COR-L47 (cell line): ENCODE results near the gene RER1.

Experiments used
- DNase-seq: peaks from one replicate; lab custom pipeline; 2025; lab: John Stamatoyannopoulos, UW

Gene RER1

GRCh38 chr1:2353551-2354438 is 37.8 kb upstream of the RER1 start:
- no peak for DNase-seq

DNA sequence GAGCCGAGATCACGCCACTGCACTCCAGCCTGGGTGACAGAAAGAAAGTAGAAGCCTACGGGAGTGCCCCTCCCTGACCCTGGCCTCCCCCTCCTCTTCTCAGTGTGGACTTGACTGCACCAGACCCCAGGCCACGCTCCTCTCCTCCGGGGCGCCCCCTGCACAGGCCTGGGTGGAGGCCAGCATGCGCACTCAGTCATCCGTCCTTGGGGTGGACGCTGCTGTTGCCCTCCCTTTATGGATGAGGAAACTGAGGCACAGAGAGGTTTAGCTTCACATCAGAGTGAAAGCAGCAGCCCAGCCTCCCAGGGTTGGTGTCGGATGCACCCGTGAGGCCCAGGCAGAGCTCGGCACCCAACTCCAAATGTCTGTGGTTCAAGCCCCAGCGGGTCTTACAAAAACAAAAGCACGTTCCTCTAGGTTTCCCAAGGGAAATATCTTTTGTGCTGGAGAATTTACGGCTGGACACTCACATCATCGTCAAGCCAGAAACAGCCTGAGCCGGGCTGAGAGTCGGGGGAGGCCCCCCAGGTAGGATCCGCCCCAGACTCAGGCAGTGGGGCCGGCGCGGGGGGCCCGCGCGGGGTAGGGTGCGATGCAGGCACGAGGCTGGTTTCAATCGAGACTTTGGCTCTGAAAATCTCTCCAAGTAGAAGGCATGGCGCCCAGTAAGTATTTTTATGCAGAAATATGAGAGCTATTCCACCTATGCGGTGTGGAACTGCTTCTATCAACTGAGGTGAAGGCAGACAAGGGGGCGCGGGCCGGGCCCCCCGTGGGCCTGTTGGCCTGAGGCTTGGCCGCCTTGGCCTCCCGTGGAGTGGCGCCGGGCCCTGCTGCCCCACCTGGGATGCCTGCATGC is 36.9 kb upstream of the RER1 start:
- DNase-seq = no peak

DNA sequence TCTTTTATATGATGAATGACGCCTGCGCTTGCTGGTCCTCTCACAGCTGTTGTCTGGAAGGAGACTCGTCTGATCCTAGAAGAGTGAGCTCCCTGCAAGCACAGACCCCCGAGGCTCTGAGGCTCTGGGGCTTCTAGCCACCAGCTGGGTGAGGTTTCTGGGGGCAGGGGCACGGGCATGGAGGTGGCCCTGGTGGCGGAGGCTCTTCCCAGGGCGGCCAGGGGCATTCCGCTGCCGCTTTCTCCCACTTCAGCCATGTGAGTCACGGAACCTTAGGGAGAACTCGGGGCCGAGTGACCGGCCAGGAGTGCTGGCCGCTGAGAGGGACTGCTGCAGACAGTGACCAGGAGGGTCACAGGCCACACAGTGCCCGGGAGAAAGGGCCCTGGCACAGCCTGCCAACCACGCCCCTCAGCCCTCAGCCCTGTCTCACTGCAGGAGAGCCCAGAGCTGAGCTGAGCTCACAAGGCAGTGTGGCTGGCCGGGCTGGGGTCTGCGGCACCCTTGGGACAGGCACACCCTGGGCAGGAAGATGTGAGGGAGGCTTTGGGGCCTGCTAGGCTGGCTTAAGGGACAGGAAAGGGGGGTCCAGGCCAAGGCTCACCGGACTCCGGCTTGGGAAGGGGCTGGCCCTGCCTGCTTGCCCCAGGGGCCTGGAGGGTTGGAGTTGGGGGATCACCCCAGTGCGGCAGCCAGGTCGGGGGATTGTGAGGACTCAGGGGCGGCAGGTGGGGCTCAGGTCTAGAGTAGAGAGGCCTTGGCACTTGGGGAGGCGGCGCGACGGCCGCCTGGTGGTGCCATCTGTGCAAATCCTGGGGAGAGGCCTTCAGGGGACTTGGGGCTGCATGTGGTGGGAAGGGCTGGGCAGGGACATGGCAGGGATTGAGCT is 36.0 kb upstream of the RER1 start:
- no peak for DNase-seq

DNA sequence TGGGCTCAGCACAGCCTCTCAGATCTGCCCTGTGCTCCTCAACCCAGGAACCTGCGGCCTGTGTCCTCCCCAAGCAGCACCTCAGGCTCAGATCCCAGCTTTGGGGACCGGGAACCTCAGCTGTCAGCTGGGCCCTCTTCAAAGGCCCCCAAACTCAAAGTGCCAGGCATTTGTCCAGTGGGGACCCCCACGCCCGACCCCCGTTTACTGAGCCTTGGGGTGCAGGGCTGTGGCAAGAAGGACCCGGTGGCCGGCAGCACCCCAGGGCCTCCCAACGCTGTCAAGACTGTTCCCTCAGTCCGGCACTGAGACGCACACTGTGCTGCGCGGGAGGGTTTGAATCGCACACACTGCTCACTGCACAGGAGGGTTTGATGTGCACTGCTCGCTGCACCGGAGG is 35.2 kb upstream of the RER1 start:
- DNase-seq = no peak

DNA sequence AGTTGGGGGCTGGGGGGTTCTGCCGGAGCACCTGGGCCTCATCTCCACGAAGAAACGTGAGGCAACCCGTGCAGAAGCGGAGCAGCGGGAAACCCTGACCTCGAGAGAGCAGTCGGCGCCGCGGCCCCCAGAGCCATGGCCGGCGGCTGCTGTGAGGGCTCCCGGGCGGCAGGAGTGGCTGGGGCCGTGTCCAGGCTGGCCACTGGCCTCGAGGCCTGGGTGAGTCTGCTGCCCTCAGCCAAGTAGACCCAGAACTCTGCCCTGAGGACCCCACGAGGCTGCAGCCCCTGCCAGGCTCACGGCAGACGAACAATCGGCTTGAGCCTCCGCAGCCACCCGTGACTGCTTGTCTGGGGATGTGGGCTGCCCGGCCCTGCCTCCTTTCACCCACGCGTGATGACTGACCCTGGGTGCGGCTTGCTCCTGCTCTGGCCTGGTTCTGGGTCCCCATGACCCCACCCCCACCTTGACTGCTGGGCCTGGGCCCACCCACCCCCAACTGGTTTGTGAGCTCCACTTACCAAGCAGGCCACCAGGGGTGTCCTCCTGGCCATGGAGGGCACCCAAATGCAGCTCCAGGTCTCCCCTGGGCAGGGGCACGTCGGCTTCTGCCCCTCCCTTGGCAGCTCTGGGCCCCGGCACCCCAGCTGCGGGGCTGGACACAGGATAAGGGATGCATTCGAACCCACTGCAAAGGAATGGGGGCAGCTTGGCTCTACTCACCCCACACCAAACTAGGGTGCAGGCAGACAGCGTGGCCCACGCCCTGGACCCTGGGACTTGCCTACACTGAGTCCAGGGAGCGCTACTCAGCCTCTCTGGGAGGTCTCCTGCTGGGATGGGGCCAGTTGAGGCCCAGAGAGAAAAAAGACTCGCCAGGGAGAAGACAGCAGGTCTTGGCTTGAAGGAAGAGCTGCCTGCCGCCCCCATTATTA is 34.5 kb upstream of the RER1 start:
- DNase-seq = no peak

DNA sequence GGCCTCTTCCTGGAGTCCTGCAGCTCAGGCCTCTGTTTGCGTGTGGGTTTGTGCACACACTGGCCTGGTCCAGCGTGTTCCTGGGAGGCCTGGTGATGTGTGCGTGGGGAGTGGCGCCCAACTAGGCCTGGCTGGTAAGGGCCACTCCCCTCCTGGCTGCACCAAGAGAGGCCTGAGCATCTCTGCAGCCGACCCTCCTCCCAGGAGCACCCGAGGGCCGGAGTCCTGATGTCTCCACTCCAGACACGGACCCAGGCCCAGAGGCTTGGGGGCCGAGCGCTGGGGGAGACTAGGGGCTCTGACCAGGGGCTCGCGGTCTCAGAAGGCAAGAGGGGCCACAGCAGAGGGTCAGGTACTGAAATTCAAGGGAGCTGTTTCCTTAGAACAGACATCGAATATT is 33.6 kb upstream of the RER1 start:
- DNase-seq = no peak

DNA sequence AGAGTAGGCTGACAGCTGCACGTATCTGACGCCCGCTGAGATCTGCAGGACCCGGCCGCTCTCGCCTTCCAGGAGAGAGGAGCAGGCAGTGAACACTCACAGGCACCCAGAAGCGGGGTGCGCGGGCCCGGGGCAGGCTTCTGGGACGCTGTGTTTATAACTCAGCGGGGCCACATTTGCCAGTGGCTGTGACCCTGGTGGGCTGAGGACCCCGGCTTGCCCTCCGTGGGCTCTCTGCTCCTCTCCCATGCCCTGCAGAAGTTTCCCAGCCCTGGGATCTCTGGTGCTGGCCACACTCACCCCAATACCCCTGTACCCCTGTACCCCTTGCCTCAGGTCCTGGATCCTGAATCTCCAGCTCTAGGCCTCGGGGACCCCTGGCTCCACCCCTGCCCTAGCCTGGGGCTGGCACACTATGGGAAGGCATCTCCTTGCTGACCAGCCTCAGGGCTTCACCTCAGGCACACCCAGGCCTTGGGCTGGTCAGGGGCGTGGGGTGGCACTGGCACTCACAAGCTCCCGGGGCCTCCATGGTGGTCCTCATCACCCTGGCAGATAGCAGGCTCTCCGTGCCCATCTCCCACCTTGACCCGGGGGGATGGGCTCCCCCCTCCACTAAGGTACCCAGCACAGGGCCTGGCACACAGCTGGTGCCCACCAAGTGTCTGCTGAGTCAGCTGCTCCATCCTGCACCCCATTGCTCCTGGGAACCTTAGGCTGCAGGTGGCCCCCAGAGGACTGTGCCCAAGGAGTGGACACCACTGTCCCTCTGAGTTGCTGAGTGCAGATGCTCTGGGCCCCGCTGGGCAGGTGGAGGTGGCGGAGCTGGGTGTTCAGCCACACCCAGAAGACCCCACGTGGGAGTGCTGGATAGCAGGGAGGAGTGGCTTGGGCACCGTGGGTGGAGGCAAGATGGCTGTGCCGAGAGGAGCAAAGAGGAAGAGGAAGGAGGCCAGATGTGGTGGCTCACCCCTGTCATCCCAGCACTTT is 32.7 kb upstream of the RER1 start:
- DNase-seq = no peak

- DNase-seq = no peak
Observed at GRCh38 chr1:2360588-2361364, 30.9 kb upstream of the RER1 start.

DNA sequence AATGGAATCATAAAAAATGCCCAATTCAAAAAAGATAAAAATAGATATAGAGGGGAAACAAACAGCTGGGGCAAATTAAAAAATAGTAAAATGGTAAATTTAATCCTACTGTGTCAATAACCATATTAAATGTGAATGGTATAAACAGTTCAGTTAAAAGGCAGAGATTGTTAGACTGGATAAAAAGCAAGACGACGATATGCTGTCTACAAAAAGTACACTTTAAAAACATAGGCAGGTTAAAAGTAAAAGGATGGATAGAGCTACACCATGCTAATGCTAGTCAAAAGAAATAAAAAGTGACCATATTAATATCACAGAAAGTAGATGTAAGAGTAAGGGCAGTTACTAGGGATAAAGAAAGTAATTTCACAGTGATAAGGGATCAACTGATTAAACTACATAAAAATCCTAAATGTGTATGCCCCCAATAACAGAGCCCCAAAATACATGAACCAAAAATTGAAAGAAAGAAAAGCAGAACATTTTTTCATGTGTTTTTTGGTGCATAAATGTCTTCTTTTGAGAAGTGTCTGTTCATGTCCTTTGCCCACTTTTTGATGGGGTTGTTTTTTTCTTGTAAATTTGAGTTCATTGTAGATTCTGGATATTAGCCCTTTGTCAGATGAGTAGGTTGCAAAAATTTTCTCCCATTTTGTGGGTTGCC is 27.7 kb upstream of the RER1 start:
- no peak for DNase-seq

DNA sequence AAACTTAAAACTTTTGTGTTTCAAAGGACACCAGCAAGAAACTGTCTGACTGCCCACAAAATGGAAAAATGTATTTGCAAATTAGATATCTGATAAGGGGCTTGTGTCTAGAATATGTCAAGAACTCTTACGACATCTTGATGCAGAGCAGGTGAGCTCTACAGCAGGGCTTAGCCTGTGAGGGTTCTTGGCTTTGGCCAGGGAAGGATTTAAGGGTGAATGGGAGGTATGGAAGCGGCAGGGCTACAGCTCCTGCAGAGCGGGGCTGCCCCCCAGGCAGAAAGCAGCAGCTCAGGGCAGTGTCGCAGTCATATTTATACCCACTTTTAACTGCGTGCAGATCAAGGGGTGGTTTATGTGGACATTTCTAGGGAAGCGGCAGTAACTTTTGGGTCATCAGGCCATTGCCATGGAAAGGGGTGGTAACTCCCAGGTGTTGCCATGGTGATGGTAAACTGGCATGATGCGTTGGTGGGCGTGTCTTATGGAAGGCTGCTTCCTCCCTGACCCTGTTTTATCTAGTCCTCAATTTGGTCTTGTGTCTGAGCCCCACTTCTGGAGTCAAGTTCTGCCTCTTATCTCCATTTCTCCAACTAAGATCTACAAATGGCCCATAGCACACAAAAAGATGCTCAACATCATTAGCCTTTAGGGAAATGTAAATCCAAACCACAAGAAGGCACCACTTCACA is 23.4 kb upstream of the RER1 start:
- DNase-seq = no peak

GRCh38 chr1:2372551-2373490 is 18.8 kb upstream of the RER1 start:
- DNase-seq = no peak

GRCh38 chr1:2373551-2374251 is 17.9 kb upstream of the RER1 start:
- no peak for DNase-seq

DNA sequence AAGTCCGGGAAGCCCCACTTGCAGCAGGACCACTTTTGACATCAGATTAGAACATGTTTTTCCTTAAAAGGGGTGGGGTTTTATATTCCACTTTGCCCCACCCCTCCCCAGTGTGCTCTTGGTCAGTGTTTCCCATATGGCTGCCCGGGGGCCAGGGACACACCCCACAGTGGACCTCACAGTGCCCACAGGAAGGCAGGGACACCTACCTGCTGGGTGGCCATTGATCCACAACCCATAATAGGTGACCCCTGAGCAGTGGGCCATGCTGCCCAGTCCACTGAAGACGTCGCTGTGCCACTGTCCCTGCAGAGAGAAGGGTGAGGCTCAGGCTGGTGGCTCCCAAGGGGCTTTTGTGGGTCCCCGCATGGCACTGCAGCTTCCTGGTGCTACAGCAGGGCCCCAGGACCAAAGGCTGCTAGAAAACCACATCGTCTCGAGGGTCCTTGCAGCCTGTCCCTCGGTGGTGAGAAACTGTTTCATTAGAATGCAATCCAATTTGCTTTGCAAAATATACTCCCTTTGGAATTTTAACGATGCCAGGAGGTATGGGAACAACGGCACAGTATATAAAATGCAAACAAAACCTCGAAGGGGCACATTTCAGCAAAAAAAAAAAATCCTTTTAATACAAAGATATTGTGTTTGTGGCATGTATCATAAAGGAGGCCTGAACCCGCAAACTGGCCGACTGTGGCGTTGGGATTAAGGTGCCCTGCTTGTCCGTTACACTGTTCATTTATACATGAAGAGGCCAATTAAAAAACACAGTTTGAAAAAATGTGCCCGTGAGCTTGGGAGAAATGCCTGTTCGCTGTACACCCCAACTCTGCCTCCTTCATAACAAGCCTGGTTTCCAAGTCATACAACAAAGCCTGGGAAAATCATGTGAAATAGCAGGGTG is 17.1 kb upstream of the RER1 start:
- DNase-seq = no peak

- no peak for DNase-seq
Observed at GRCh38 chr1:2375246-2375922, 16.3 kb upstream of the RER1 start.

- no peak for DNase-seq
Observed at GRCh38 chr1:2375923-2376260, 15.7 kb upstream of the RER1 start.
